GM18868 (cell line): Measurements from ENCODE around the gene GABRB3.

Experiments used
- ATAC-seq: cut with Tn5 transposase; IDR thresholded peaks from one replicate; pipeline ENCODE4 v1.9.1; 2021; ENCODE audit warnings: mild to moderate bottlenecking, moderate library complexity; ENCODE audit not compliant: unreplicated experiment

GABRB3 gene

DNA sequence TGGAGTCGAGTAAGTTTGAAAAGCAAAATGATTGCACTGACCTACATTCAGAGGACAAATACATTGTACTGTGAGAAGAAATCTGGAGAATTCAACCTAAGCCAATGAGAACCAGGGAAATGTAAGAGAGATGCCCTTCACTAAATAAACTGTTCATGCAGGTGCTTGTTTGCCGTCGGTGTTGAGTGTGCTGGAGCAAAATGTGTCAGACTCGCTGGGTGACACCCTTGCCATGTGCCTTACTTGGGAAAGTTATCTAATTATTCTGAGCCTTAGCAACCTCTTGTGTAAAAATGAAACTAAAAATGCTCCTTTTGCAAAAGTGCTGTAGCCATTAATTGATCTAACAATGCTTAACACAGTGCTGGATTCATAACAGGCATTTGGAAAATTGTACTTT, 140.4 kb downstream of the GABRB3 start:
- ATAC-seq, result no peak

DNA sequence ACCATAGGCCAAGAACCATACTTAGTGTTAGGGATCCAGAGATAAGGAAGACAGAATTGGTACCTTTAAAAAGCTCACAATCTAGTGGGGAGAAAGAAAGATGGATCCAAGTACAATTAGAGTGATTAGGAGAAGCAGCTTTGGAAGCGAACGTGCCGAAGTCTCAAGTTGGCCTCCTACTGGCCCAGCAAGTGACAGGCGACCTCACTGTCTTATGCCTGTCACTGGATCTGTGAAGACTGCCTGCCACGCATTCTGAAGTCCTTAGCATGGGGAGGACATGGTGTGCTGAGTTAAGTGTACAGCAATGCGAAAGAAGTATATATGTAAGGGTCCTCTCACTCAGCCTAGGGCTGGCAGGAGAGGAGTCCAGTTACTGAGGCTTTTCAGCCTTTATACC, 141.0 kb downstream of the GABRB3 start:
- ATAC-seq, result no peak

DNA sequence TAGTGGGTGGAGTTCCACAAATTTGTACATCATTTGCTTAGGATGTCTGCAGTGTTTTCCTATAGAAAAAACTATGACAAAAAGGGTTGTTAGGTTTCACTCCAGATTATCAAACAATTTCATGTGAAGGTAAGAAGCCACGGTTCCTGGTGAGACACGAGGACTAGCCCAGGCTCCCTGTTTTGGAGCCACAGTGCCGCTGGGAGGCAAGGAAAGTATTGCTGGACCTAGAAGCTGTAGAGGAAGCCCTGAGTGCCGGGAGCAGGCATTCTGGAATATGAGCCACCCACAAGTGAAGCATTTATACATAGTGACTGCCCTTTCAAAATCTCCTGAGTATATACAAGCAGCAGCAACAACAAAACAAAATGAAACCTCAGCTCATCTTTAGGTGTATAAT, 142.0 kb downstream of the GABRB3 start:
- no peak for ATAC-seq

DNA sequence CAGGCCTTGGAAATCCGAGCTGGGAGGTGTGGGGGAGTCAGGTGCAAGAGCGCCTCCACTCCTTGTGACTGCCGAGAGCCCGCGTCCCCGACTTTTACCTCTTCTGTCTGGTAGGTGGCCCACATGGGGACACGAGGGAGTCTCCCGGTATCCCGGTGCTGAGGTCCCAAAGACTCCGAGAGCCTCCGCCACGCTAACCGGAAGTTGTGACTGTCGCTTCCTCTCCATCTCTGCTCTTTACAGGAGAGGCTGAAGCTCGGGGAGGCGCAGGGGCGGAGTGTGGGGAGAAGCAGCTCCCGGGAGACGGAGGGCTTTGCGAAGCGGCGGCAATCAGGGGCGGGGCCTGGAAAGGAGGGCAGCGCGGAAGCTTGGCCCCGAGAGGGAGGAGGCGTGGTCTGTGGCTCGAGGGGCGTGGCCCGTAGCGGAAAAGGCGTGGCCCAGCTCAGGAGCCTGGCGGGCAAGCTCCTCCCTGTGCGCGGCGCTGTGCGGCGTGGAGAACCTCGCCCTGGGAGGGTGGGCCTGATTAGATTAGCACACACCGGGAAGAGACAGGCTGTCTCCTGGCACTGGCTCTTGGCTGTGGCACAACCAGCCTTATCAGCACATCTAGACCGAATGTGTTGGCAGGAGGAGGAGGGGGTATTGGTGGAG, 143.9 kb downstream of the GABRB3 start:
- ATAC-seq, result no peak

DNA sequence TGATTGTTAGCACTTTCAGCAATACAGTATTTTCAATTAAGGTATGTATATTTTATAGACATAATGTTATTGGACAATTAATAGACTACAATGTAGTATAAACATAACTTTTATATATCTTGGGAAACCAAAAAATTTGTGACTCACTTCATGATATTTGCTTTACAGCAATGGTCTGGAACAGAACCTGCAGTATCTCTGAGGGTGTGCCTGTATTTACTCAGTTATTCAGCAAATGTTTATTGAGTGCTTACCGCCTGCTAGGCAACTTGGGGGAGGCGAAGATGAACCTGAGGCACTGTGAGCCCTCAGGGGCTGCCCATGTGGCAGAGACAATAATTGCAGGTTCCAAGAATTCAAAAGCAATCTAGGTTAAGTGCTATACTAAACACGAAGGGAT, 144.8 kb downstream of the GABRB3 start:
- ATAC-seq, result no peak

DNA sequence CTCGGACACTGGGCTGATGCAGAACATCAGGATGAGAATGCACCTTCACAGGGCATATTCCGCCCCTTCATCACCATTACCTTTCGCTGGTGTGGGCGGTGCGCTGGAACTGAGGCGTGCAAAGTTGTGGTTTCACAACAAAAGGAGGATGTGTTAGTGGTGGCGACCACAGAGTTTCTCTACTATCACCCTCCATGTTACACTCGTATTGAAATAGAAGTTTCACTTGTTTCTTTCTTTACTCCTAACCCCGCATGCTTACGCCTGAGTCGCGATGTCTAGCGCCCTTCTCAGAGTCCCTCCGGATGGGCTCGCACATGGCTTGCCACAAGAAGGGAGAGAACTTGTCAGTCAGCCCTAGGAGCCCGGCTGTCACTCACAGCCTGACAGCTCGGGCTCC, 148.7 kb downstream of the GABRB3 start:
- no peak for ATAC-seq

DNA sequence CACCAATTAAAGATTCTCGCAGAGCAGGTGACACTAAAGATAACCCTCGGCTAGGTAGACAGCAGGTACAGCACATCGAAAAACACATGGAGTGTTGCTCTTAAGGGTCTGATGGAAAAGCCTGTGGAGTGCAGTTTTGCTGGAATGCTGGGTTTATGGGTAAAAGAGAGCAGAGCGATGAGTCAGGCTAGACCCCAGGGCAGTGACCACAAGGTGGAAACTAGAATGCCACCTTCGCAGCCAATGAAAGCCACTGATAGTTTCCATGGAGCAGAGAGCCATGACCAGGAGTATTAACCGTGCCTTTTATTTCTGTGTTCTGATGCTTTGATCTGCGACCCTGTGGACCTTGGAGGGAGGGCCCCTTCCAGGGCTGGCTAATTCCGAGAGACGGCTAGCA, 149.8 kb downstream of the GABRB3 start:
- no peak for ATAC-seq

DNA sequence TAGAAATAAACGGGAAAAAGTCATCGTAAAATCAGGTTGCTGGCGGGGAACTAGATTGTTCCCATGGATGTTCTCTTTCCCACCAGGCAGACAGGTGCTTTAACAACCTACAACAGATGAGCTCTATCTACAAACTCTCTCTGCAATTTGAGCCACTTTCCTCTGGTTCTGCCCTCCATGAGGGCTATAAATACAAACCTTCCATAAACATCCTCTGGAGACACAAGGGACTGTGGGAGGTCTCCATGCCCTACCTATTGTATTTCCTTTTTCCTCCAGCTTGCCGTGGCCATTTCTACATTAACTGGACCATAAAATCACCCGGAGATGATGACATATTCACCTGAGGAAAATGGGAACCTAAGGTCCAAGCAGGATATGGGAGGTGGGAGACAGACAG, 151.1 kb downstream of the GABRB3 start:
- no peak for ATAC-seq

DNA sequence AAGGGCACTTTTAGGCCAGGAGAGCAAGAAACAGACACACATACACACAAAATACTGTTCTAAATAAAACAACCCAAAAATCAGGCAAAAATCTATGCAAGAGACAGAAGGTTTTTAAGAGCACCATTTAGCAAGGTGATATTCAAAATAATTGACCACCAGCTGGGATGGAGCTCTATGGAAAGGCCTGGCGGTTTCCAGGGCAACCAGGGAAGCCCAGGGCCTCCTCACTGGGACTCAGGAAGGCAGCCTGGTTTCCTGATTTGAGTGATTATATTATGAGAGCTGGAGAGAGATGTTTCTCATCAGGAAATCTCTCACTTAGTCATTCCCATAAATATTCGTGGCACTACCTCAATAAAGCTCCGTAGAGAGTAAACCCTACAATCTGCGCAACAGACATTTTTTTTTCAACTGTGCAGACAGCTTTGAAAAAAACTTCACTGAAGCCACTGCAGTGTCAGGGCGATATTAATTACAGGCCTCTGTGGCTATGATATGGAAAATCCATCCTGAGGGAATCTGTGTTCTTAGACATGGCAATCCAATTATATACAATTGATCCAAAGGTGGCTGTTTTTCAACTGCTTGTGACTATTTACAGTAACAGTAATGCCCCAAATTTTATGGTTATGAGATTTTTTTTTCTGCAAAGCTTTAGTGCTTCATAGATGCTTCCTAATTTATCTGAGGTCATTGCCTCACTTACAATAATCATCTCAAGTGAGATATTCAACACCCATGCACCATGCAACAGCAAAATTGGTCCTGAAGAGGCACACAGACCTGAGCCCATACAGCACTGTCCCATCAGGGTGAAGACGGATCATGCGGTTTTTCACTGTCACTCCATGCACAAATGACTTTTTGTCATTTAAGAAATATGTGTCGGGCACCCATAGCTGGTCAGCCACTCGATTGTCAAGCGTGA, 152.1 kb downstream of the GABRB3 start:
- no peak for ATAC-seq

DNA sequence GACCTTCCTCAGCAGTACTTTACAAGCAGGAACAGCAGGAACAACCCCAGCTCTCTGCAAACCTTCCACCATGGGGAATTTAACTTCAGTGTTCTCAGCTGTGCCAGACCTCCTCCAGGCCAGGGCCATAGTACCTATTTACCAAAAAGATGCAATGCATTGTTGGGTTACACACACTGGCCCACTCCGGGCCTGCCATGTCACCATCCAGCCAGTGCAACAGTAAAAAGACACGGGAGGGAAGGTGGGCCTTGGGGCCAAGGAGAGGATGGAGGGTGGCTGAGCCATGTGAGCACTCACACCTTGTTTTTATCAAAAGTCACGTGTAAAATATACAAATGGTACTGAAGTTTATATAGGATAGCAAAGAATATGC, 157.0 kb downstream of the GABRB3 start:
- ATAC-seq, result no peak

DNA sequence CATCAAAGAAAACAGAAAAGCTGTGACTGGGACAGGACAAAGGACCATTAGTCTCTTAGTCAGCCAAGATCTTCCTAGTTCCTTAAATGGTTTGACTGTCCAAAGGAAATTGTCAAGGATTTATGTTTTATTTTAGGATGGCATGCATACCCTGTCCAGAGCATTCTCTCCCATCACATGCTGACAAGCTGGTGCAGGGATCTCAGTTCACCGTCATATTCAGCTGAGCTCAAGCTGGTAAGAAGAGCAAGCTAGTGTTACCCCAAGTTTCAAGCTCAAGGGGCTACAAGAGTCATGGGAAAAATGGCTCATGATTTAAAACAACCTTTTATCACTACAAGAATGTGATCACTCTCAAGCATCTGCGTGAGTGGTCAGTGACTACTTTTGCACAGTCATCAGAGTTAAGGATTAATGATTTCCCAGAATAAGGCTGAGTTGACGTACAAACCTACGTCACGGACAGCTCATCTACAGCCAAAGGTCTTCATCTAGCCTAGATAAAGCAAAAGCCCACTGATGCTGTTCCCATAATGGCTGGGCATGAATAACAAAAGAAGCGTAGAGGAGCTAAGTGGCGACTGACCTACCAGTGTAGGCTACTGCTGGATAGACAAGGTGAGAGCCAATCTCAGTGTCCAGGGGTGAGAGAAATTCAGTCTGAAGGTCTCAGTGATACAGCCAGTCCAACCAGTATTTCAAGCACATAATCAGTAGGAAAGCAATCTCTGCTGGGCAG, 157.5 kb downstream of the GABRB3 start:
- no peak for ATAC-seq

DNA sequence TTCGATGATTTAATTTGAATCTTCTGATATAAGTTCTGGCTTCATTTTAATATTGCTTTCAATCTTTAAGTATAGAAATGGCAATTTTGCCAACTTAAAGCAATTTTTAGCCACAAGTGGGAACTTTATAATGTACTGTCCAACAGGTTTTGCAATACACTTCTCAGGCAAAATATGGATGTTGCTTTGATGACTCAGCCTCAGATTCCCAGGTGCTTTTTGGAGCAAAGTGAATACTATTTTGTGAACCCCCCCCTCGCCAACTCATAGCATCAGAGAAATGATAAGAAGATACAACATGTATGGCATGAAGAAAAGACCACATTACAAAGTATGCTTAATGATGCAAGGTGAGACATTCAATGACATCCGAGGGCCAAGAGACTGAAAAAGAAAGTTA, 158.1 kb downstream of the GABRB3 start:
- ATAC-seq, result no peak

DNA sequence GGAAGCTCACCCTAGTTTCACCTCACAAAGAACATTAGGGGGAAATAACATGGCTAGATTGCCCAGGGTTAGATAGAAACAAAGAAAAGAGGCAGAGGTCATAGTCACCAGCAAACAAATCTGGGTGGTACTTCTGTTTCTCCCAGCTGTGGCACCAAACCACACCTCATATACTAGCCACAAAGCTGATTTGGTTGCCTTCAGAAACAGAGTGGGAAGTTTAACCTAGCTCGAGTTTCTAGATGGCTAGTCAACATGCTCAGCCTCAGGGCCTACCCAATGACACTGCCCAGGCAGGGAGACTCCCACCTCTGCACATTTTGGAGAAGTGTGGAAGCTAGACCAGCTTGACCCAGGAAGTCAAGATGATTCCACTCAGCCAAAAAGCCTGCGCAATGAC, 174.2 kb downstream of the GABRB3 start:
- no peak for ATAC-seq

DNA sequence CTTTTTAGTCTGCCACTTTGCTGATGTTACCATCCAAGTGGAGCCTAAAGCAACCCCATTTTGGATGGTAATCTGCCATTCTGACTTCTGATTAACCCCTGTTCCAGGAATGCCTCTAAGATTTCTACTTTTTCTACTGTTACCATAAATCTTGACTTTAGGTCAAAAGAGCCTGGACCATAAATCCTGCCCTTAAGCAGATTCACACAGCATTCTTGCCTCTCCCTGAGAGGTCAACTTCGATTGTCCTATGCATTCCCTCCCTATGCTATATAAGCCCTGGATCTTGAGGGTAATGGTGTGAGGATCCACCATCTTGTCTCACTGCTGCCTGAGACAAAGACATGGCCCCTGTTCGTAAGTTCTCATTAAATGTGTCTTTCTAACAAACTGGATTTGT, 177.3 kb downstream of the GABRB3 start:
- no peak for ATAC-seq

DNA sequence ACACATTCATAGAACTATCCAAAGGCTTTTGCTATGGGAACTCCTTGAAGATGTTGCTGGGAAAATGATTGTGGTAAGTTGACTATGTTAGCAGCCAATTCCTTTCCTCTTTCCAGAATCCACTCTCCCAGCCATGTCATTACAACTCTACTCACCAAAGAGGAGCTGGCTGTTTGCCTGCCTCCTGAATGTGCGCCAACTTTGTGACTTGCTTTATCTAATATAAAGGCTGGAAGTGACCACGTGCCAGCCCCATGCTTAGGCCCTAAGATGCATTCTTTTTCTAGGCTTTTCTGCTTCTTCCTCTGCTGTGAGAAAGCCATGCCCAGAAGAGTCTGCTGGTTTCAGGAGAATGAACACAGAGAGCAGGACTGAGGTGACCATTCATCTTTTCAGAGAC, 182.2 kb downstream of the GABRB3 start:
- no peak for ATAC-seq

DNA sequence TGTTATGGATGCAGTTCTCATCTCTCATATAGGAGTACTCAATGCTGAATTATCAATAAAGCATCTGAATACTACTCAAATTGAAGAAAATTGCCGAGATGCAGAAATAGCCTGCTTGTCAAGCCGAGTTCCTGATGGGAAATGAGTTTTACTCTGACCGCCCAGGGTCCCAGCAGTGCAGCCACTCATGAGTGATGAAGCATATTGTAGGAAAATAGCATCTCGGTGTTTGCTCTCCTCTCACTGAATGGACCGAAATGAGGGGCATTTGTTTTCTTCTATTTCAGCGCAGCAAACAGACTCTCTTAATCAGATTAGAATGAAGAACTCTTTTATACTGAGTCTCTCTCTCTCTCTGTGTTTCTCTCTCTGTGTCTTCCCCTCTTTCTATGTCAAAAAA, 190.0 kb downstream of the GABRB3 start:
- ATAC-seq, result no peak

DNA sequence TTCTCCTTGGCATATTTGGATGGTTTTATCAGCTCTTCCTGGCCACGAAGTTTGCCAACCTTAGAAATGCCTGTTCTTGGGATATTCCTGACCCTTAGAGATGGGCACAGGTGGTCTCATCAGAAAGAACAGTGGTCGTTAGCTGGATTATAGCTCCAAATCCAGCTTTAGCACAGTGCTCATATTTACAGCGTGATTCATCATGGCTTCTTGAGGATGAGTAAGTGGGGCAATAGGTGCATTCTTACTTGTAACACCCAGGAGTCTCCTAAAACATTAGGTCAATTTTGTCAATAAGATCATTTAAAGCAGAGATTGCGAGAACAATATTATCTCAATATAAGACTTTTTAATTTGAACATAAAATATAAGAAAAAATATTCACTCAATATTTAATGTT, 191.9 kb downstream of the GABRB3 start:
- ATAC-seq, result no peak

DNA sequence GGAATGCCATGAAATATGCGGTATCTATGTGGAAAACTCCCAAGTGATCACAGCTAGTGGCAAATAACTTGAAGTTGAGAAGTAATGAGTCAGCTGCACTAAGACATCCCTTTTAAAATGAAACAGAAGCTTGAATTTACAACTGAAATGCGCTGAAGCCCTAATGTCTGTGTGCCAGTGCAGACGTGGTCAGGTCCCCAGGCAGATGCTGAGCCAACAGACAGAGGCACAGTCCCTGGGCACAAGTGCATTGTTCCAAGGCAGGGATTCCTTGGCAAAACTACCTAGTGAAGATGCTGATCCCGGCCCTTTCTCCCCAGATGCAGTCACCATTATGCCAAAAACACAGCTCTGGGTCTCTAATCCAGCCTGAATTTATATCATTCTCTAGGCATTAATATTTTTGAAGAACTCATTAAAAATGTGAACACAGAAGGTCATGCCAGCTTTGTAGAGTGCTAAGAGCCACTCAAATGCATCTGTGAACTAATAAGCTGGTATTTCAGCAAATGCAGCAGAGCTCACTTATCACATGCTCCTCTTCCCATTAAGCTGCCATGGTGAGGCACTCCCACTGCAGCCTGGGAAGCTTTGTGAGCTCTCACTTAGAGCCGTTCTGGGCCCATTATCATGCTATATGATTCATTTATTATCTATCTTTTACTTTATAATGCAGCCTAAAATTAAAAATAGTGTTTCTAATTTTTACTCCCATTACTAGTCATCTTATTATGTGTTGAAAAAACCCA, 200.1 kb downstream of the GABRB3 start:
- no peak for ATAC-seq

DNA sequence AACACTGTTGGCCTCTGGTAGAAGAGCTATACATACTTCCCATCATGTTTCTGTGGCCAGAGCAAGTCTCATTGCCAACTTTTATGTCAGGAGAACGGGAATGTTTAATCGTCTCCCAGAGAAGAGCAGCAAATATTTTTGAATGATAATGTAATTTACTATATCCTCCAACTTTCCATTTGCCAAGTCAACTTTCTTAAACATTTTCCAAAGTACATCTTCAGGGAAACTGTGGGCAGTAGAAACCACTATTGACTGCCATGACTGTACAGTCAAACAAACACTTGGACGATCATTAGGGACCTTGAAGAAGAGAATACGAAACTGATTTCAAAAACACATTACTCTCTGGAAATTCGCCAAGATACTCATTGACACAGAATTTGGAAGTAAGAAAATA, 201.5 kb downstream of the GABRB3 start:
- no peak for ATAC-seq

DNA sequence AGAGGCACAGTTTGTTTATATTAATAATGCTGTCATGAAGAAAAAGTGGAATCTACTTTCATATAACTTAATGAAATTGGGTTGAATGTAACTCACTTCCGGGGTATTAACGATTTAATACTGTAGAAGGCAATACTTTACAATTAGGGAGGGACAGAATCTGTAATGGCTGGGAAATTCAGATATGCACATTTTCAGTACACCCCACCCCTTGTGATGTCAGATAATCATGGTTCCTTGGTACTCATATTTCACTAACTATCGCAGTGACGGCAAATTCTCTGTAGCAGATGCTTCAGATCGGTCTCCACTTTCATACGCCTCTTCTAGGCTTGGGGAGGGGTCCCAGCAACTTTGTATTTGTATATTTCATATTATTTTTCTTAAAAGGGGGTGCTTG, 207.3 kb downstream of the GABRB3 start:
- ATAC-seq, result no peak

DNA sequence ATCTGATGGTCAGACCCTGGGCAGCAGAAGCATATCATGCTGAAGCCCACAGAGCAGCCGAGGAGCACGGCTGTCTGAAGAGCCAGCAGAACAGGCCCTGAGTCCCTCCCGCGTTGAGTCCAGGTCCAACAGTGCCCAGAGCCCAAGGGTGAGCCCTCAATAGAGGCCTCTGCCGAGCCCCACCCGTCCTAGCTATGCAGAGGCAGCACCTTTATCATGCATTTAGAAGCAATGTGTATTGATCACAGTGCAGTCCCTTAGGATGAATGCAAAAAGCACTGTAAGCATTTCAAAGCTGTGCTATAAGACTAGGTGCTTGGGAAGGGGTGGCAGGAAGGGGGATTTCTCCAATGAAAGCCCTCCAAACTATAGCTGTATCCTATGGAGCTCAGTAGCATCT, 208.5 kb downstream of the GABRB3 start:
- ATAC-seq, result no peak
